ENCODE data around the gene HIP1. TPM values are rescaled to one million over a fixed set of nuclear protein-coding genes. Genes with fewer than 3 reads are reported as not detected.
A peak's percentile ranks its signal among the peaks of the same experiment; 100 is the strongest.

The HIP1 gene
- total RNA-seq, 1 donor from 2014 or later, result 51.5 TPM

GRCh38 chr7:75628055-75628454 is 110.7 kb downstream of the HIP1 start:
- DNase-seq (no peak), ATAC-seq (no peak)
- Histone ChIP-seq H3K27me3 (ENCODE audit: low read depth) (no peaks in the 10 kb centered on the region), H3K9me3 (peaks cover 7% of the 10 kb centered on the region), H3K4me1 (peaks cover 21% of the 10 kb centered on the region), H3K4me3 (no peak overlapping the region), H3K27ac (peak overlapping the region; percentile 1), H3K36me3 (no peaks in the 10 kb centered on the region)
- intact Hi-C loops (cut with DNase I), result no loop called here
- TF ChIP-seq CTCF (IDR thresholded peaks at IDR 0.05), result no peak

GRCh38 chr7:75626954-75627353 is 111.8 kb downstream of the HIP1 start:
- peak overlapping the region; percentile 38 for H3K27ac ChIP-seq

GRCh38 chr7:75625868-75626267 is 112.9 kb downstream of the HIP1 start:
- H3K4me1 ChIP-seq, result peaks cover 40% of the 10 kb centered on the region
- ATAC-seq (no peak), DNase-seq (no peak)
- intact Hi-C loops (cut with DNase I), result no loop called here
- no peak for TF ChIP-seq CTCF (IDR thresholded peaks at IDR 0.05)
- H3K27ac ChIP-seq, result peak overlapping the region; percentile 38
- no peaks in the 10 kb centered on the region for H3K27me3 ChIP-seq (ENCODE audit: low read depth)
- no peaks in the 10 kb centered on the region for H3K36me3 ChIP-seq
- H3K4me3 ChIP-seq, result no peak overlapping the region
- peaks cover 7% of the 10 kb centered on the region for H3K9me3 ChIP-seq

More at GRCh38 chr7:75626954-75627353, 111.8 kb downstream of the HIP1 start:
- TF ChIP-seq CTCF (IDR thresholded peaks at IDR 0.05), result no peak
- no peaks in the 10 kb centered on the region for H3K27me3 ChIP-seq (ENCODE audit: low read depth)
- DNase-seq (peak; percentile 60), ATAC-seq (peak; percentile 67 to 74)
- peaks cover 7% of the 10 kb centered on the region for H3K9me3 ChIP-seq
- no peaks in the 10 kb centered on the region for H3K36me3 ChIP-seq
- intact Hi-C loops (cut with DNase I), result no loop called here
- no peak overlapping the region for H3K4me3 ChIP-seq
- peaks cover 30% of the 10 kb centered on the region for H3K4me1 ChIP-seq

- DNase-seq, result peak; percentile 87
- H3K27me3 ChIP-seq (ENCODE audit: low read depth), result no peaks in the 10 kb centered on the region
- H3K4me1 ChIP-seq, result peaks cover 54% of the 10 kb centered on the region
- H3K4me3 ChIP-seq, result no peak overlapping the region
- H3K9me3 ChIP-seq, result peaks cover 7% of the 10 kb centered on the region
- peak; percentile 81 to 85 for ATAC-seq
- TF ChIP-seq CTCF (IDR thresholded peaks at IDR 0.05), result no peak
- intact Hi-C loops (cut with DNase I), result no loop called here
- peak overlapping the region; percentile 83 for H3K27ac ChIP-seq
- no peaks in the 10 kb centered on the region for H3K36me3 ChIP-seq
Measured at GRCh38 chr7:75624134-75624832, 114.5 kb downstream of the HIP1 start.

GRCh38 chr7:75623390-75624133 is 115.2 kb downstream of the HIP1 start:
- ATAC-seq (peak; percentile 91 to 93), DNase-seq (peak; percentile 83)
- H3K36me3 ChIP-seq, result no peaks in the 10 kb centered on the region
- intact Hi-C loops (cut with DNase I), result no loop called here
- H3K4me3 ChIP-seq, result no peak overlapping the region
- peaks cover 7% of the 10 kb centered on the region for H3K9me3 ChIP-seq
- H3K27me3 ChIP-seq (ENCODE audit: low read depth), result no peaks in the 10 kb centered on the region
- H3K27ac ChIP-seq, result peak overlapping the region; percentile 83
- TF ChIP-seq CTCF (IDR thresholded peaks at IDR 0.05), result no peak
- peaks cover 59% of the 10 kb centered on the region for H3K4me1 ChIP-seq

Measured in lower lobe of right lung (tissue), 2 donors.